ENCODE data around the gene SPATA6.
"Not testable (repeated sequence)": the region's sequence is repeated elsewhere in the genome, so short reads cannot be mapped to it uniquely, and the experiment has no call there.

SPATA6 gene

DNA sequence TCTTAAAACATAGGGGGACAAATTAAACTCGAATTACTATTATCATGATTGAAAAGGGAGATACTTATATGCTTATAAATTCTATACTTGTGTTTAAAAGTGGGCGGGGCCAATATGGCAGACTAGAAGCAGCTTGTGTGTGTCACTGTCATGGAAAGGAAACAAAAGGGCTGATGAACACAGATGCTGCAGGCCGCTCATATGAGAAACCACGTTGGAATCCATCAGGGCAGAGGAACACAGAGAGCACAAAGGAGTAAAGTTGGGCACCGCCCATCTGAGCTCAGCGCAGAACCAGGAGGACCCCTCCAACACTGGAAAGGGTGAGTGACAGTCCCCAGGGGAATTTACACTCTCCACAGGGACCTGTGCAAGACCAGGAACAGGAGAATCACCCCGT, 142.5 kb downstream of the SPATA6 start:
- H3K36me3 ChIP-seq (ENCODE audit: control insufficient read depth, insufficient read depth, low read length): no peaks in the 10 kb centered on the region
- no peaks in the 10 kb centered on the region for H3K27me3 ChIP-seq (ENCODE audit: control insufficient read depth, insufficient read depth, low read length)
- no peaks in the 10 kb centered on the region for H3K79me2 ChIP-seq
- H3K4me3 ChIP-seq (ENCODE audit: low read depth, low read length): no peak overlapping the region
- H3K4me1 ChIP-seq: no peaks in the 10 kb centered on the region
- no peak overlapping the region for H3K27ac ChIP-seq
- H3K9ac ChIP-seq: no peak overlapping the region
- H3K9me3 ChIP-seq (ENCODE audit: control insufficient read depth, low read length): peaks cover 8% of the 10 kb centered on the region
- H2AFZ ChIP-seq: no peak overlapping the region
- H3K4me2 ChIP-seq (ENCODE audit: low read length): no peak overlapping the region
- TF ChIP-seq, protein P1, sequence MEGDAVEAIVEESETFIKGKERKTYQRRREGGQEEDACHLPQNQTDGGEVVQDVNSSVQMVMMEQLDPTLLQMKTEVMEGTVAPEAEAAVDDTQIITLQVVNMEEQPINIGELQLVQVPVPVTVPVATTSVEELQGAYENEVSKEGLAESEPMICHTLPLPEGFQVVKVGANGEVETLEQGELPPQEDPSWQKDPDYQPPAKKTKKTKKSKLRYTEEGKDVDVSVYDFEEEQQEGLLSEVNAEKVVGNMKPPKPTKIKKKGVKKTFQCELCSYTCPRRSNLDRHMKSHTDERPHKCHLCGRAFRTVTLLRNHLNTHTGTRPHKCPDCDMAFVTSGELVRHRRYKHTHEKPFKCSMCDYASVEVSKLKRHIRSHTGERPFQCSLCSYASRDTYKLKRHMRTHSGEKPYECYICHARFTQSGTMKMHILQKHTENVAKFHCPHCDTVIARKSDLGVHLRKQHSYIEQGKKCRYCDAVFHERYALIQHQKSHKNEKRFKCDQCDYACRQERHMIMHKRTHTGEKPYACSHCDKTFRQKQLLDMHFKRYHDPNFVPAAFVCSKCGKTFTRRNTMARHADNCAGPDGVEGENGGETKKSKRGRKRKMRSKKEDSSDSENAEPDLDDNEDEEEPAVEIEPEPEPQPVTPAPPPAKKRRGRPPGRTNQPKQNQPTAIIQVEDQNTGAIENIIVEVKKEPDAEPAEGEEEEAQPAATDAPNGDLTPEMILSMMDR (IDR thresholded peaks at IDR 0.05): no peak

DNA sequence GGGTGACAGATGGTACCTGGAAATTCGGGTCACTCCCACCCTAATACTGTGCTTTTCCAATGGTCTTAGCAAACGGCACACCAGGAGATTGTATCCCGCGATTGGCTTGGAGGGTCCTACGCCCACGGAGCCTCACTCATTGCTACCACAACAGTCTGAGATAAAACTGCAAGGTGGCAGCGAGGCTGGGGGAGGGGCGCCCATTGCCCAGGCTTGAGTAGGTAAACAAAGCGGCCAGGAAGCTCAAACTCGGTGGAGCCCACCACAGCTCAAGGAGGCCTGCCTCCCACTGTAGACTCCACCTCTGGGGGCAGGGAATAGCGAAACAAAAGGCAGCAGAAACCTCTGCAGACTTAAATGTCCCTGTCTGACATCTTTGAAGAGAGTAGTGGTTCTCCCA, 160.2 kb downstream of the SPATA6 start:
- H3K27me3 ChIP-seq (ENCODE audit: control insufficient read depth, insufficient read depth, low read length); H3K79me2 ChIP-seq; H2AFZ ChIP-seq; H3K4me1 ChIP-seq; H3K27ac ChIP-seq; H3K4me3 ChIP-seq (ENCODE audit: low read depth, low read length); H3K36me3 ChIP-seq (ENCODE audit: control insufficient read depth, insufficient read depth, low read length); H3K9me3 ChIP-seq (ENCODE audit: control insufficient read depth, low read length); H3K9ac ChIP-seq; H3K4me2 ChIP-seq (ENCODE audit: low read length): not testable (repeated sequence)

DNA sequence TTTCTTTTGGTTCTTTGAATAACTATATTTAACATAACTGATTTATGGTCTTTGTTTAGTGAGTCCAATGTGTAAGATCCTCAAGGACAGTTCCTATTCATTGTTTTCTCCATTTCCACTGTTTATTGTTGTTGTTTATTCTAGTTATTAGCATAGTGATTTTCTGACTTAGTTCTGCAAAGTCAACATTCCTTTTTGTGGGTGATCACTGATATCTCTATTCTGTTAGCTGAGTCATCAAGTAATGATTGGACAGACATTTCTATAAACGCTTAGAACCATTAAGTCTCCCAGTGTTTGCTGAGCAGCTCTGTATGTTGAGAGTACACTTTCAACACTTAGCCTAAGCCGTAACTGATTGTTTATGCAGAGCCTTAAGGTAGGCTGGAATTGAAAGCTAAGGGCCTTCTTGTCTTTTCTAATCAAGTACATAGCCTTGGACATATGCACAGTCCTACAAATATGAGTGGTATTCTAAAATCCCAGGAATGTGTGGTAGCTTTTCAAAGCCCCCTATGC, 162.4 kb downstream of the SPATA6 start:
- no peaks in the 10 kb centered on the region for H3K9me3 ChIP-seq (ENCODE audit: control insufficient read depth, low read length)
- H2AFZ ChIP-seq: no peak overlapping the region
- TF ChIP-seq, protein P1 (IDR thresholded peaks at IDR 0.05): no peak
- no peaks in the 10 kb centered on the region for H3K79me2 ChIP-seq
- H3K4me2 ChIP-seq (ENCODE audit: low read length): no peak overlapping the region
- H3K27me3 ChIP-seq (ENCODE audit: control insufficient read depth, insufficient read depth, low read length): no peaks in the 10 kb centered on the region
- no peaks in the 10 kb centered on the region for H3K36me3 ChIP-seq (ENCODE audit: control insufficient read depth, insufficient read depth, low read length)
- no peak overlapping the region for H3K9ac ChIP-seq
- no peaks in the 10 kb centered on the region for H3K4me1 ChIP-seq
- H3K27ac ChIP-seq: no peak overlapping the region
- no peak overlapping the region for H3K4me3 ChIP-seq (ENCODE audit: low read depth, low read length)

DNA sequence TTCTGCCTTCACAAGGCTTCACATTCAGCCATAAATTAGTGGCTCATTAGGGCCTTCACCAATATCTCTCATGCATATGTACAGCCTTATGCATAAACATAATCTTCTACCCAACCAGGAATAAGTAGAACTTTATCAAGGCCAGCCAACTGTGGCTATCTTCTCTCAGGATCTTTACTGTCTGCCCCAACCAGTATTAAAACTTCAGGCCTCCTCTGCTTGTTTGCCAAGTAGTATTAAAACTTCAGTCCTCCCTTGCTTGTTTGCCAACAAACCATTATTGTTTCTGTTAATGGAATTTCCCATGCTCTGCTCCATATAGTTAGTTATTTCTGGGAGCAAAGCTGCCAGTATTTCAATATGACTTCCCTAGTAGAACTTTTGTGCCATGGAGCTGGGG, 169.4 kb downstream of the SPATA6 start:
- TF ChIP-seq, protein P1 (IDR thresholded peaks at IDR 0.05): no peak
- Histone ChIP-seq H2AFZ (no peak overlapping the region), H3K36me3 (ENCODE audit: control insufficient read depth, insufficient read depth, low read length) (no peaks in the 10 kb centered on the region), H3K9ac (no peak overlapping the region), H3K4me1 (no peaks in the 10 kb centered on the region), H3K27ac (no peak overlapping the region), H3K4me2 (ENCODE audit: low read length) (no peak overlapping the region), H3K4me3 (ENCODE audit: low read depth, low read length) (no peak overlapping the region), H3K27me3 (ENCODE audit: control insufficient read depth, insufficient read depth, low read length) (no peaks in the 10 kb centered on the region), H3K79me2 (no peaks in the 10 kb centered on the region), H3K9me3 (ENCODE audit: control insufficient read depth, low read length) (no peaks in the 10 kb centered on the region)

DNA sequence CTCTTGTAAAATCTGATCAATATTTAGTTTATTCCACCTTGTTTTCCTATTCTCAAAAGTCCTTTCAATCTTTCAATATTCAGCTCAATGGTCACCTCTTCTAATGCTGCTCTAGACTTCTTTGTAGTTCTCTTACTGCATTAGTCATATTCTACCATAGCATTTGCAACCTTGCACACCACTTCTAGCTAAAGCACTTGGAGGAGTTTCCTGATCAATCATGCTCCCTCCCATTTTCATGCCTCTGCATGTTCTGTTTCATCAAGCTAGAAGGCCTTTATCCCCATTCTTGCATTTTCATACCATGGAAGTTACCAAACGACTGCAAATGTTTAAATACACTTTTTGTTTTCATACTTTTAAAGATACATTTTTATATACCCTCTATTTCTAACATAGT, 177.3 kb downstream of the SPATA6 start:
- Histone ChIP-seq H3K27me3 (ENCODE audit: control insufficient read depth, insufficient read depth, low read length) (no peaks in the 10 kb centered on the region), H3K4me2 (ENCODE audit: low read length) (no peak overlapping the region), H2AFZ (no peak overlapping the region), H3K4me1 (no peaks in the 10 kb centered on the region), H3K27ac (no peak overlapping the region), H3K4me3 (ENCODE audit: low read depth, low read length) (no peak overlapping the region), H3K9ac (no peak overlapping the region), H3K36me3 (ENCODE audit: control insufficient read depth, insufficient read depth, low read length) (no peaks in the 10 kb centered on the region), H3K79me2 (no peaks in the 10 kb centered on the region), H3K9me3 (ENCODE audit: control insufficient read depth, low read length) (no peaks in the 10 kb centered on the region)
- TF ChIP-seq, protein P1 (IDR thresholded peaks at IDR 0.05): no peak

DNA sequence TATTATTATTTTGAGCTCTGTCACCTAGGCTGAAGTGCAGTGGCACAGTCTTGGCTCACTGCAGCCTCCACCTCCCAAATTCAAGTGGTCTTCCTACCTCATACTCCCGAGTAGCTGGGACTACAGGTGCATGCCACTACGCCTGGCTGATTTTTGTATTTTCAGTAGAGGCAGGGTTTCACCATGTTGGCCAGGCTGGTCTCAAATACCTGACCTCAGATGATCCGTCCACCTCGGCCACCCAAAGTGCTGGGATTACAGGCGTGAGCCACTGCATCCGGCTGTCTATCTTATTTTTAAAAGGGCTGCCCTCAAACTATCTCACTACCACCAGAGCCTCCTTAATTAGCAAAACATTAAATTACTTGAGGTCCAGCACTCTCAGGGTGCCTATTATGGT, 177.9 kb downstream of the SPATA6 start:
- not testable (repeated sequence) for H3K9me3 ChIP-seq (ENCODE audit: control insufficient read depth, low read length); H3K79me2 ChIP-seq; H2AFZ ChIP-seq; H3K4me2 ChIP-seq (ENCODE audit: low read length); H3K9ac ChIP-seq; H3K27ac ChIP-seq; H3K36me3 ChIP-seq (ENCODE audit: control insufficient read depth, insufficient read depth, low read length); H3K27me3 ChIP-seq (ENCODE audit: control insufficient read depth, insufficient read depth, low read length); H3K4me3 ChIP-seq (ENCODE audit: low read depth, low read length); H3K4me1 ChIP-seq
